Neural crest cell (in vitro differentiated cells): ENCODE results near the gene ASPN. TPM values are rescaled to one million over a fixed set of nuclear protein-coding genes. Genes with fewer than 3 reads are reported as not detected.

Source experiments
- DNase-seq: peaks from one replicate; pipeline ENCODE4 v3.0.0; 2021; ENCODE audit warnings: low read depth, mixed read lengths, low spot score
- H3K27ac Mint-ChIP-seq: one replicate; pipeline ENCODE4 v1.8.0; 2021; ENCODE audit warnings: mild to moderate bottlenecking, mixed read lengths; ENCODE audit not compliant: unreplicated experiment
- H3K27me3 Mint-ChIP-seq: 2 replicates; pipeline ENCODE4 v1.8.0; 2021; ENCODE audit warnings: low read depth, mild to moderate bottlenecking, mixed read lengths
- H3K36me3 Mint-ChIP-seq: 2 replicates; pipeline ENCODE4 v1.8.0; 2021; ENCODE audit warnings: low read depth, mild to moderate bottlenecking, mixed read lengths
- H3K4me1 Mint-ChIP-seq: 2 replicates; pipeline ENCODE4 v1.8.0; 2021; ENCODE audit warnings: mixed read lengths
- H3K4me3 Mint-ChIP-seq: one replicate; pipeline ENCODE4 v1.8.0; 2021; ENCODE audit warnings: mild to moderate bottlenecking, mixed read lengths
- H3K9me3 Mint-ChIP-seq: 2 replicates; pipeline ENCODE4 v1.8.0; 2021; ENCODE audit warnings: mixed read lengths
- CTCF ChIP-seq: fragments of 200-600 bp; sonication (generic); conservative IDR thresholded peaks from 2 replicates; pipeline ENCODE4 v1.5.0; 2021; ENCODE audit warnings: antibody characterized with exemption, mild to moderate bottlenecking
- total RNA-seq: library from RNA; stranded (reverse); gene quantifications from 2 replicates; pipeline ENCODE4 v1.2.1, GENCODE V29; 2021

ASPN gene
- total RNA-seq, 1 donor from 2014 or later = not detected

- no peak for DNase-seq
- no peak for TF ChIP-seq CTCF
- Mint-ChIP-seq H3K4me1 (peaks cover 8% of the 10 kb centered on the region), H3K9me3 (no peaks in the 10 kb centered on the region), H3K36me3 (no peaks in the 10 kb centered on the region), H3K27ac (no peak overlapping the region), H3K27me3 (no peaks in the 10 kb centered on the region), H3K4me3 (no peak overlapping the region)
Observed at GRCh38 chr9:92429836-92430235, 52.5 kb downstream of the ASPN start.

- no peak for DNase-seq
- H3K27ac Mint-ChIP-seq = no peak overlapping the region
- peaks cover 8% of the 10 kb centered on the region for H3K4me1 Mint-ChIP-seq
- H3K9me3 Mint-ChIP-seq = no peaks in the 10 kb centered on the region
- no peaks in the 10 kb centered on the region for H3K27me3 Mint-ChIP-seq
- no peak overlapping the region for H3K4me3 Mint-ChIP-seq
- no peak for TF ChIP-seq CTCF
- H3K36me3 Mint-ChIP-seq = no peaks in the 10 kb centered on the region
Observed at GRCh38 chr9:92426501-92427145, 55.7 kb downstream of the ASPN start.

DNA sequence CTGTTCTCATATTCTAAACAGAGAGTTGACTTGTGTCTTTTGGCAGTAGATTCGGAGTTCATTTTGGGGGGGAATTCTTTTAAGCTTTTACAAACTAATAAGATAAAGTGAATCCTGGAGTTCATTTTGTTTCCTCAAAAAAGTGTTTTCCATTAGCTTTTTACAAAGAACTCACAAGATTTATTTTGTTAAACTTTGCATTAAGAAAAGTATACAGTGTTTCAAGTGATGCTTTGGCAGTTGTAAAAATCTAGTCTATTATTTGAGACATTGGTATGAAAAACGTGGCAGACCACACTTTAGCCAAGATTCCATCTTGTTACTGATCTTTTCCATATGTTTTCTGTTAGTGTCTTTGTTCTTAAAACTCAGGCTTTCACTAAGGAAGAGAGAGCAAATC, 56.8 kb downstream of the ASPN start:
- Mint-ChIP-seq H3K4me3 (no peak overlapping the region), H3K36me3 (no peaks in the 10 kb centered on the region)
- TF ChIP-seq CTCF = no peak

DNA sequence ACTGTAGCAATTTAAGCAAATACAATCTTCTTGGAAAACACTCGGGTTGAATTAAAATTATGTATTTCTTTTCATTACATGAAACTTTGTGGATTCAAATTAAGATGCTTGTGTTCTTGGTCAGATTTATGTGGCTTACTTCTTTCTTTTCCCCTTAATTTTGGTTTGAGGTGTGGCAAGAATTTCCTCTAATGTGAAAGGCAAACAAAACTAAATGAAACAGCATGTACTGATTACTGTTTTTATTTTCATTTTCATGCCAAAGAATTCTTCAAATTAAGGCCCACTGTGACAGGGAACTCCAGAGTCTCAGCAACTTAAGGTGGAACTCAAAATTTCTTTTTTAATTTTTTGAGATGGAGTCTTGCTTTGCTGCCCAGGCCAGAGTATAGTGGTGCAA, 58.0 kb downstream of the ASPN start, which contains the start of gene OMD:
Gene OMD, minus strand, starts transcription at position 132 of the 400 bp plus-strand sequence. CDS start 6,913 bp downstream, outside the sequence.
- Mint-ChIP-seq H3K27me3 (no peaks in the 10 kb centered on the region), H3K4me3 (no peak within 1 kb of the TSS), H3K9me3 (no peaks in the 10 kb centered on the region), H3K36me3 (no peaks in the 10 kb centered on the region), H3K4me1 (peaks cover 8% of the 10 kb centered on the region), H3K27ac (no peak within 1 kb of the TSS)
- no peak for TF ChIP-seq CTCF
- no peak for DNase-seq

More for the DNA sequence above, 56.8 kb downstream of the ASPN start:
- DNase-seq = no peak
- no peaks in the 10 kb centered on the region for H3K9me3 Mint-ChIP-seq
- no peak overlapping the region for H3K27ac Mint-ChIP-seq
- peaks cover 8% of the 10 kb centered on the region for H3K4me1 Mint-ChIP-seq
- no peaks in the 10 kb centered on the region for H3K27me3 Mint-ChIP-seq

GRCh38 chr9:92423612-92424011, 58.7 kb downstream of the ASPN start:
- no peaks in the 10 kb centered on the region for H3K9me3 Mint-ChIP-seq
- no peak for DNase-seq
- H3K27me3 Mint-ChIP-seq = no peaks in the 10 kb centered on the region
- no peaks in the 10 kb centered on the region for H3K36me3 Mint-ChIP-seq
- no peak overlapping the region for H3K27ac Mint-ChIP-seq
- no peak for TF ChIP-seq CTCF
- peaks cover 8% of the 10 kb centered on the region for H3K4me1 Mint-ChIP-seq
- no peak overlapping the region for H3K4me3 Mint-ChIP-seq
